ENCODE data around the gene NEXN.

- no peak for TF ChIP-seq CTCF (IDR thresholded peaks at IDR 0.05; ENCODE audit: insufficient read depth, low read length)
- no peak for TF ChIP-seq POLR2AphosphoS5 (IDR thresholded peaks at IDR 0.05; ENCODE audit: low read depth)
Measured at GRCh38 chr1:77970192-77970591, 81.8 kb downstream of the NEXN start.

Data from HL-60 (cell line).